NCI-H2029 treated with DMSO at 0.1 percent for 48 hours (cell line): ENCODE measurements around the gene TRIP10.
"Not testable (repeated sequence)": the region's sequence is repeated elsewhere in the genome, so short reads cannot be mapped to it uniquely, and the experiment has no call there.

Experiments
- DNase-seq: peaks from one replicate; lab custom pipeline; 2025; lab: John Stamatoyannopoulos, UW

TRIP10 gene

GRCh38 chr19:6740589-6741343, 1.3 kb downstream of the TRIP10 start:
- DNase-seq, result no peak

- no peak for DNase-seq
Observed at GRCh38 chr19:6743066-6743465, 3.6 kb downstream of the TRIP10 start.

GRCh38 chr19:6743714-6744380, 4.4 kb downstream of the TRIP10 start:
- DNase-seq, result no peak

- DNase-seq, result no peak
Observed at GRCh38 chr19:6744381-6745301, 5.2 kb downstream of the TRIP10 start.

GRCh38 chr19:6745965-6746364, 6.5 kb downstream of the TRIP10 start:
- DNase-seq, result no peak

GRCh38 chr19:6748543-6748942, 9.1 kb downstream of the TRIP10 start:
- DNase-seq, result not testable (repeated sequence)

- DNase-seq, result no peak
Observed at GRCh38 chr19:6750062-6750461, 10.6 kb downstream of the TRIP10 start.

GRCh38 chr19:6751189-6751588, 11.7 kb downstream of the TRIP10 start:
- DNase-seq, result no peak

GRCh38 chr19:6752256-6753177, 13.0 kb downstream of the TRIP10 start:
- DNase-seq, result no peak

GRCh38 chr19:6753178-6754031, 13.9 kb downstream of the TRIP10 start:
- no peak for DNase-seq

GRCh38 chr19:6754136-6754535, 14.7 kb downstream of the TRIP10 start:
- DNase-seq, result no peak

GRCh38 chr19:6754653-6755463, 15.4 kb downstream of the TRIP10 start:
- DNase-seq, result no peak

- no peak for DNase-seq
Observed at GRCh38 chr19:6760606-6761005, 21.1 kb downstream of the TRIP10 start.

- DNase-seq, result no peak
Observed at GRCh38 chr19:6761053-6761676, 21.7 kb downstream of the TRIP10 start.

GRCh38 chr19:6762253-6762797, 22.8 kb downstream of the TRIP10 start:
- not testable (repeated sequence) for DNase-seq

GRCh38 chr19:6765738-6766356, 26.4 kb downstream of the TRIP10 start:
- DNase-seq, result peak; percentile 55

- no peak for DNase-seq
Observed at GRCh38 chr19:6766357-6767080, 27.0 kb downstream of the TRIP10 start.

GRCh38 chr19:6767081-6767356, 27.5 kb downstream of the TRIP10 start:
- DNase-seq, result no peak
